GM11168 (cell line): ENCODE data around the gene CCDC74A.
"Not testable (repeated sequence)": the region's sequence is repeated elsewhere in the genome, so short reads cannot be mapped to it uniquely, and the experiment has no call there.

ENCODE experiments used
- in situ Hi-C: fragments of 300-500 bp; cut with MboI; formaldehyde crosslinking; loops from one replicate; pipeline ENCODE4 v1.12.0; 2022; ENCODE audit warnings: low sequenced_read_pairs; ENCODE audit not compliant: unreplicated experiment

CCDC74A gene

DNA sequence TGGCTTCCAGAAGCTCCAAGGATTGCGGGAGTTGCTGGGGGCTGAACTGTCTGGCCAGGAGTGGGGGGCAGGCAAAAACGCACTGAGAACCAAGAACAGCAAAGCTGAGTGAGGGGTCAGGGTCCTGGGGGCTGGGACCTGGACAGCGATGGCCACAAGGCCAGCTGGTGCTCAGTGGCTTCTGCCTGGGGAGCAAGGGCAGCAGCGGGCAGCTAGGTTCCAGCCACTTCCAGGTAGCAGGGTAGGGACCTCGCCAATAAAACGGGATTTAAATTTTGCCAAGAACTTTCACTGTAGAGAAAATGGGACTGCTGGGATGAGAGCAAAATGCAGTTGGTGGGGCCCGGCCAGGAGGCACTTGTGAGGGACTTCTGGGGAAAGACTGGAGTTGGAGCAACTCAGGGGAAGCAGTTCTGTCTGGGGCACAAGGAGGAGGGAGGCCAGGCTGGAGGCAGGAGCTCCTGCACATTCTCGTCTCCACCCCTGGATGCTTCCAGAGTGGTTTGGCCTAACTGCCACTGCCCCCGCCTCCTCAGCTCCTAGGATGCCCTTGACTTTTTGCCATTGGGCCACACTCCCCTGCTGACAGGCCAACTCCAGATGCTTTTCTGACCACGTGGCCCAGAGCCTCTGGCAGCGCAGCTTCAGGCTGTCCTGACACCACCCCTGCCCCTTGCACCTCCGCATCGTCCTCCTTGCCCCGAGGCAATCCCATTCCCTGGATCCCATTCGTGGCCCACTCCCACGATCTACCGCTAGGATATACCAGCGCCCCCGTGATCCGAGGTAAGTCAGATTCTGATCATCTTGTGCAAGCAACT is 5.5 kb upstream of the CCDC74A start:
- in situ Hi-C loops, result no loop called here

DNA sequence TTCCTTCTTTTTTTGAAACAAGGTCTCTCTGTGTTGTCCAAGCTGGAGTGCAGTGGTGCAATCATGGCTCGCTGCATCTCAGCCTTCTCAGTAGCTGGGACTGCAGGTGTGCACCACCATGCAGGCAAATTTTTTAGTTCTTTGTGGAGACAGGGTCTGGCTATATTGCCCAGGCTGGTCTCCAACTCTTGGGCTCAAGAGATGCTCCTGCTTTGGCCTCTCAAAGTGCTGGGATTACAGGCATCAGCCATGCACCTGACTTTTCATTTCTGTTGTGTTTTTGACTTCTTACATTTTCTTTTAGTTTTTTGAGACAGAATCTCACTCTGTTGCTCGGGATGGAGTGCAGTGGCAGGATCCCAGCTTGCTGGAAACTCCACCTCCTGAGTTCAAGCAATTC is 2.4 kb upstream of the CCDC74A start:
- in situ Hi-C loops, result not testable (repeated sequence)

GRCh38 chr2:131528981-131529863 is 1.5 kb downstream of the CCDC74A start:
- in situ Hi-C loops, result not testable (repeated sequence)

- in situ Hi-C loops, result not testable (repeated sequence)
Observed at GRCh38 chr2:131529864-131530445, 2.3 kb downstream of the CCDC74A start.

- in situ Hi-C loops, result not testable (repeated sequence)
Observed at GRCh38 chr2:131530626-131531344, 3.1 kb downstream of the CCDC74A start.

GRCh38 chr2:131531547-131532185 is 4.0 kb downstream of the CCDC74A start:
- in situ Hi-C loops, result not testable (repeated sequence)

GRCh38 chr2:131532723-131533608 is 5.3 kb downstream of the CCDC74A start:
- in situ Hi-C loops, result not testable (repeated sequence)

DNA sequence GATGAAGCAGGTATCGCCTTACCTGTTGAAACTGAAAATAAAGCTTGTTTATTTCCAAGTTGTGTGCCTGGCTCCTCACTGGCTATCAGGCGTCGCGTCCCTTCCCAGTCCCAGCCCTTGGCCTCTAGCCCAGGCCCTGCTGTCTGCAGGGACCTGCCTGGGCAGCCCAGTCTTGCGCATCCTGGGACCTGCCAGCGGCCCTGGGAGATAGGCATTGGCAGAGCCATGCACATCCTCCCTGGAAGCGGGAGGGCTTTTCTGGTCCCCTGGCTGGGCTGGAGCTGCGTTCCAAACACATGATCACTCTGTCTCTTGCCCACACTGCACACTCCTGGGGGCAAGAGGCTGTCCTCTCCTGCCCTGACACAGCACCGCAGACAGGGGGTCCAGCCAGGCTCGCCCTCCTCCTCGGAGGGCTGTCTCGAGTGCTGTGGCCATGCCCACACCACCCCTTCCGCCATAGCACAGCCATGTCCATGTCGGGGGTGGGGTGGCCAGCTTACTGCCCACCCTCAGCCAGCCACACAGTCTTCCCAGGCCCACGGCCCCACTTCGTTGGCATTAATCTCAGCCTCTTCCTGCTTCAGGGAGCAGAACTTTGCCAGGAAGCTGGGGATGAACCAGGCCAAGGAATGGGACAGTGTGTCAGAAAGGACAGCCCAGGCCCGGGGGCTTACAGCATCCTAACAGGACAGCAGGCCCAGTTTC is 6.1 kb downstream of the CCDC74A start:
- in situ Hi-C loops, result not testable (repeated sequence)

DNA sequence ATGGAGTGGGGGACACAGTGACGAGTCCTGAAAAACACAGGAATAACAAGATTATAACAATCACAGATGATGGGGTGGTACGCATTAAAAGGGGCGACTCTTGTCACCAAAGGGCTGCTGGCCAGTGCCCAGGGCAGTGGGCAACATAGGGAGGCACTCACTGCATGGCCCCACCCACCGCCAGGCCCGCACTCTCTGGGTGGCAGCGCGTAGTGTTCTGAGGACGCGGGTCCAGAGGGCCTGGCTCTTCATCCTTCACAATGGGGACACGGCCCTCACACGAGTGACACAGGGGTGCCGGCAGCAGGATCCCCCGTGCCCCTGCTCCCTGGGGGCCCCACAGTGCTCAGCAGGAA is 6.6 kb downstream of the CCDC74A start:
- in situ Hi-C loops, result not testable (repeated sequence)

DNA sequence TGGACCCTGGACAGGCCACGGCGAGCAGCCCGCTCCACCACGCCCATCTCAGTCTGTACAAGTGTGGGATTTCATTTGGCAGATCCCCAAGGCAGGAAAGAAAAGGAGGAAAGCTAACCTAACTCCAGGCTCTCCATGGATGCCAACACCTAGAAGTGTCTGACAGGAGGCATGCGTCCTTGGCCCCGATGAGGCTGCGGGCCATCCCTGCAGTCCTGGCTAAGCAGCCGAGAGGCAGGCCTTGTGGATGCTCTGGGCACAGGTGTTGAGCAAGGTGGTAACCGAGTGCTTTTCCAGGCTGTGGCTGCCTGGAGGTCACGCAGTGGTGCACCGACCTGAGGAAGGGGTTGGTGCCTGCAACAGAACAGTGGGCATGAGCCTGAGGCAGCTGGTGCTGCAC is 7.3 kb downstream of the CCDC74A start:
- in situ Hi-C loops, result not testable (repeated sequence)

DNA sequence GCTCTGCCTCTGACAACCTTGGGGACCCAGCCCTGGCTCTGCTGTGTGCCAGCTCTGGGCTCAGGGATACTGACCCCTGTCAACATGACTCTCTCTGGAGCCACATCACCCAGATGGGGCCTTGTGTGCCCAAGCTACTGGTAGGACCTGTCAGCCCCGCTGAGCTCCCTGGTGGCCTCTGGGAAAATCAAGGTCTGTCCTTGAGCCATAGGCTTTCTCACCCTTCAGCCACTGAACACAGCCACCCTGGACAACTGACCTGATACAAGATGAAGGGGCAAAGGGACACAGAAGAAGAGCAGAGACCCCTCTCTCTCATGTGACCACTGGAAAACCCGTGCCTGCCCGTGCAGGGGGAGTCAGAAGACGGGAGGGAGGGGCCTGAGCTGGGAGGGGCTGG is 7.8 kb downstream of the CCDC74A start:
- in situ Hi-C loops, result no loop called here

- in situ Hi-C loops, result not testable (repeated sequence)
Observed at GRCh38 chr2:131535951-131536826, 8.5 kb downstream of the CCDC74A start.

DNA sequence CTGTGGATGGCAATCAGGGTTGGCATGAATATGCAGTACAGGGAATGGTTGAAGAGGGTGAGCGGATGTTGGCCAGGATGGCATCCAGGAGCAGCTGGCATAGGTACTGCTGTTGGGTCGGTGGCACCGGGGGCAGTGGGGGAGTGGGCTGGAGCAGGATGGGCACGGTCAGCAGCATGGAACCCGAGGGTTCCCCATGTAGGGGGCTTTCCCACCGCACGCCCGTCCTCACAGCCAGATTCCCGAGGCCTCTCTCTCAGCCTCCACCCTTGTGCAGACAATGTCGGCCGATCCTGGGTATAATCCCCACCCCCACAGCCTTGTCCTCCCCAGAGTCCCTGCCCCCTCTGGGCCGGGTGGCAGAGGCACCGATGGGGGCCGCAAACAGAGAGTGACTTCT is 9.2 kb downstream of the CCDC74A start:
- in situ Hi-C loops, result not testable (repeated sequence)

DNA sequence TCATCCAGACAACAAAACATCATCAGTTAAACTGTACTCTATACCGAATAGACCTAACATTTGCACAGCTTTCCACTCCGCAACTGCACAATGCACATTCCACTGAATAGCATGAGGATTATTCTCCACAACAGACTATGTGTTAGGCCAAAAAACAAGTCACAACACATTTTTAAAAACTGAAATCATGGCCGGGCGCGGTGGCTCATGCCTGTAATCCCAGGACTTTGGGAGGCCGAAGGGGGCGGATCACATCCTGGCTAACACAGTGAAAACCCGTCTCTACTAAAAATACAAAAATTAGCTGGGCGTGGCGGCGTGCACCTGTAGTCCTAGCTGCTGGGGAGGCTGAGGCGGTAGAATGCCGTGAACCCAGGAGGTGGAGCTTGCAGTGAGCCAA is 11.2 kb downstream of the CCDC74A start:
- in situ Hi-C loops, result not testable (repeated sequence)

DNA sequence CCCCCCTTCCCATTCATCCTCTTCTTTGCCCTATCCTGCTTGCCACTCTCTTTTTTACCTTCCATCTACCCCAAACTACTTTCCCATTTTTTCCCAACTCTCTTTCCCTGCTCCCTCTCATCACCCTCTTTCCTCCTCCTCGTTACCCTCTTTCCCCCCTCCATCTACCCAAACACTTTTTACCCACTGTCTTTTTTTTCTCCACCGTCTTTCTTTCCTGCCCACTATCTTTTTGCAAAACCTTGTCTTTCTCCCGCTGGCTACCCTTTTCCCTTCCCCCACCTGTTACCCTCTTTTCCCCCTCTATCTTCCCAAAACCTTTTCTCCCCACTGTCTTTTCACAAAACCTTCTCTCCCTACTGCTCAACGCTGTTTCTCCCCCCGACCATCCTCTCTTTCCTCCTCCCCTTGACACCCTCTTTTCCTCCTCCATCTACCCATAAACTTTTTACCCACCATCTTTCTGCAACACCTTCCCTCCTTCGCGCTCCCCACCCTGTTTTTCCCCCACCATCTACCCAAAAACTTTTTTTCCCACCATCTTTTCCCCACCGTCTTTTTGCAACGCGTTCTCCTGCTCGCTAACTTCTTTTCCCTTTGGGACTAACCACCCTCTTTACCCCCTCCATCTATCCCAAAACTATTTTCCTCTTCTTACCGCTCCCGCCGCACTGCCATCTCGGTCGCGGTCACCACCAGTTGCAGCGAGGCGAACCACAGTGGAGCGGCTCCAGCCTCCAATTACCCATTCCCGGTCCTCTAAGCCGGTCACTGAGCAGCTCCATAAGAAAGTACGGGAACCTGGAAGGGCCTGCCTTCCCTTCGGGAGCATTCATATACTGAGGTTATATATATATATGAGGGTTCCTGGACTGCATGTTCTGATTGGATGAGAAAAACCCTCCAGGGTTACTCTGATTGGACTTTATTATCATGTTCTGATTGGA is 15.0 kb downstream of the CCDC74A start:
- in situ Hi-C loops, result no loop called here

DNA sequence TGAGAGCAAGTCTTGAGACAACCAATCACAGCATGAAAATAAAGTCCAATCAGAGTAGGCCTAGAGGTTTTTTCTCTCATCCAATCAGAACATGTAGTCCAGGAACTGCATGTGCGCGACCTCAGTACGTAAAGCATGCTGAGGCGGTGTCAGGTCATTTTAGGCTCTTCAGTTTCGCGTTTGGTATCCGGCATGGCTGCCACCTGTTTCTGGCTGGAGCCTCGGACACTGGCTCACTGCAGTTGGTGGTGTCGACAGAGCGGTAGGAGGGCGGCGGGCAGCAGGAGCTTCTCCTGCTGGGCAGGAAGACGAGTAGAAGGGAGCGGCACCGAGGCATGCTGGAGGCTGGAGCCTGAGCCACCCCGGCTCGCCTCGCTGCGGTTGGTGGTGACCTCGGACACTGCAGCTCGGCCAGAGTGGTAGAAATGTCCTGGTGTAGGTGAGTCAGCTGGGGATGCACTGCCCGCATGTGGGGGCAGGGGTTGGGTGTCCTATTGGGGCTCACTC is 15.8 kb downstream of the CCDC74A start:
- in situ Hi-C loops, result no loop called here
